GDM1 (cell line): Measurements from ENCODE around the gene MEOX1.
"Not testable (repeated sequence)": the region's sequence is repeated elsewhere in the genome, so short reads cannot be mapped to it uniquely, and the experiment has no call there.

Experiments used
- DNase-seq: peaks from one replicate; lab custom pipeline; 2025; lab: John Stamatoyannopoulos, UW

The MEOX1 gene

GRCh38 chr17:43616852-43617251, 44.9 kb downstream of the MEOX1 start:
- no peak for DNase-seq

DNA sequence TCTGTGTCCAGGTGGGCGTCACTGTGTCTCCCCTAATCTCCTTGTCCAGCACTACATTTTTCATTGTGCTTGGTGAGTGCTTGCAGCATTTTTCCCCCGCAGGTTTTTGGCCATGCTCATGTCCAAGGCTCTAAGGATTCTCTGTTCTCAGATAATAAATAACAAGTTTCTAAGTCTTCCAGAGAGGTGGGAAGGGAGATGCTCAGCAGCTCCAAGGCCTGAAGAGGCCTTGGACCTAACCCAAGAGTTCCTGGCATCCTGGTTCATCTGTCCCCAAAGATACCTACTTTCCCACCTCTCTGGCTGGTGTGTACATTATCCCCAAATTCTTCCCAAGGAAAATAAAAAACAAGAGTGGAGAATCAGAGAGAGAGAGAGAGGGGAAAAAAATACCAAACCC, 45.3 kb downstream of the MEOX1 start:
- DNase-seq, result no peak

DNA sequence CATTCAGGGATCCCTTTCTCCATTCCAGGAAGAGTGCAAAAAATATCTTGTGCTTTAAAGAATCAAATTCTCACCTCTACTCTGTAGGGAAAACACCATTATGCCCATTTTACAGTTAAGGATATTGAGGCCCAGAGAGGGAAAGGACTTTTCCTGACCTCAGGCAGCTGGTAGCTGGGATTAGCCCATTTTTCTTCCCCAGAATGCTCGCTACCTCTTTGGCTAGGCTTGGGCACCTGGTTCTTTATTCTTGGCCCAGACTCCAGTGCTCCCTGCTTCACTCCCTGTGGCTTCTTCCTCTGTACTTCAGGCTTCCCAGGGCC, 45.7 kb downstream of the MEOX1 start:
- no peak for DNase-seq

- DNase-seq, result no peak
Observed at GRCh38 chr17:43615330-43616028, 46.2 kb downstream of the MEOX1 start.

DNA sequence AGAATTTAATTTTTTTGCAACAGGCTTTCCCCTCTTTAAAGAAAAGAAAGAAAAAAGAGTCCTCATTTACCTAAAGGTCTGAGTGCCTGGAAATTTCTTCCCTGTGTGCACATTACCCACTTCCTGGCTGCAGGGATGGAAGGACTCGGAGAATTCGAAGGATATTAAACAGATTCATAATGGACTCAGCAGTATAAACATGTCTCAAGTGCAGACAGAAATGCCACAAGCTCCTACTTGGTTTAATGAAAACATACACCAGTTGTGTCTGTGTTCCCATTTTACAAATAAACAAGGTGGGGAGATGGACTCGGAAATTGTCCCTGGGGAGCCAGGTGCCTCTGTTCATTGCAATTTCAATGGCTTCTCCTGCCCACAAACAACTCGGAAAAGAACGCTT, 47.2 kb downstream of the MEOX1 start:
- no peak for DNase-seq

GRCh38 chr17:43613917-43614316, 47.8 kb downstream of the MEOX1 start:
- no peak for DNase-seq

- DNase-seq, result no peak
Observed at GRCh38 chr17:43612515-43612914, 49.2 kb downstream of the MEOX1 start.

DNA sequence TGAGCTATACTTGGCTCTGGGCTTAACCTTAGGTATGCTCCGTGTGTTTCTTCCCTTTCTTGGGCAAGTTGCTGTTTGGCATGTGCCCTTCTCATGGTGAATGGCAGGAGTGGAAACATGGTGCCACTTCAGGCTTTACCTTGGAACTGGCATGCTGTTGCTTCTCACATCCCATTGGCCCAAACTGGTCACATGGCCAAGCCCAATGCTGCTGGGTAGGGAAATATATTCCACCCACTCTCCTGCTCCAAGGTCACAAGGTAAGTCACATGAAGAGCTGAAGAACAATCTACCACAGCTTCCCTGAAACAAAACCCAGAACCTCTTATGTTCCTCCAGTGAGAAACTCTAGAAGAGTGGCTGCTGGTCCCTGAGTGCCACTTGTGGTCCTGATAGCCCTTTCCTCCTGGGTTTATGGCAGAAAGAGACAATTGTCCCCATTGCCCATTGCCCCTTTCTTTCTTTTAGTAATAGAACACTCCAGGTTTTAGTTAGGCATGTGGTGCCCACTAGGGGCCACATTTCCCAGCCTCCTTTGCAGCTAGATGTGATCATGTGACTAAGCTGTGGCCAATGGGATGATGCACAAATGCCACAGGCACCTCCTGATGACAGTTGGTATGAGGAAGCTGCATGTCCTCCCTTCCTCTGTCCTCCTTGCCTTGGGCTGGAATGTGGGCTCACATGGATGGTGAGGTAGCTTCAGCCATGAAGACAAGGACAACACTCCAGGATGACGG, 50.3 kb downstream of the MEOX1 start:
- DNase-seq, result no peak

GRCh38 chr17:43609613-43610385, 51.9 kb downstream of the MEOX1 start:
- DNase-seq, result no peak

GRCh38 chr17:43608313-43608712, 53.4 kb downstream of the MEOX1 start:
- DNase-seq, result no peak

GRCh38 chr17:43604549-43604948, 57.2 kb downstream of the MEOX1 start:
- DNase-seq, result no peak

GRCh38 chr17:43603321-43603720, 58.4 kb downstream of the MEOX1 start:
- DNase-seq, result no peak

DNA sequence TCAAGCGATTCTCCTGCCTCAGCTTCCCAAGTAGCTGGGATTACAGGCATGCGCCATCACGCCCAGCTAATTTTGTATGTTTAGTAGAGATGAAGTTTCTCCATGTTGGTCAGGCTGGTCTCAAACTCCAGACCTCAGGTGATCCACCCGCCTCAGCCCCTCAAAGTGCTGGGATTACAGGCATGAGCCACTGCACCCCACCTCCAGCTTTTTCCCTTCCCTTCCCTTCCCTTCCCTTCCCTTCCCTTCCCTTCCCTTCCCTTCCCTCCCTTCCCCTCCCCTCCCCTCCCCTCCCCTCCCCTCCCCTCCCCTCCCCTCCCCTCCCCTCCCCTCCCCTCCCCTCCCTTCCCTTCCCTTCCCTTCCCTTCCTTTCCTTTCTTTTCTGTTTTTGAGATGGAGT, 59.2 kb downstream of the MEOX1 start:
- DNase-seq, result not testable (repeated sequence)

GRCh38 chr17:43601280-43602039, 60.3 kb downstream of the MEOX1 start:
- no peak for DNase-seq

DNA sequence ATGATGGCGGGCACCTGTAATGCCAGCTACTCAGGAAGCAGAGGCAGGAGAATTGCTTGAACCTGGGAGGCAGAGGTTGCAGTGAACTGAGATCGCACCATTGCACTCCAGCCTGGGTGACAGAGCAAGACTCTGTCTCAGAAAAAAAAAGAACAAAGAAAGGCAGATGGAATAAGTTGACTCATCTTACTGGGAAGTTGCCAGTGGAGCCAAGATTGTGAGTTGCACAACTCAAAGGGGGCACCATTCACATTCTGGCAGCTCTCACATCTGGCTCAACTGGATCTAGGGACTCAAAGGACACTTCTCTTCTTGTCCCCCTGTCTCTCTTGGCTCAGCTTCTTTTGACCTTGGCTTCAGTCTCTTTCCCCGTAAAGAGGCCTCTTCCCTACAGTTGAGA, 61.9 kb downstream of the MEOX1 start:
- DNase-seq, result no peak

- DNase-seq, result no peak
Observed at GRCh38 chr17:43599046-43599395, 62.7 kb downstream of the MEOX1 start.

GRCh38 chr17:43598357-43599045, 63.2 kb downstream of the MEOX1 start:
- DNase-seq, result no peak

- DNase-seq, result no peak
Observed at GRCh38 chr17:43597624-43598356, 63.9 kb downstream of the MEOX1 start.

DNA sequence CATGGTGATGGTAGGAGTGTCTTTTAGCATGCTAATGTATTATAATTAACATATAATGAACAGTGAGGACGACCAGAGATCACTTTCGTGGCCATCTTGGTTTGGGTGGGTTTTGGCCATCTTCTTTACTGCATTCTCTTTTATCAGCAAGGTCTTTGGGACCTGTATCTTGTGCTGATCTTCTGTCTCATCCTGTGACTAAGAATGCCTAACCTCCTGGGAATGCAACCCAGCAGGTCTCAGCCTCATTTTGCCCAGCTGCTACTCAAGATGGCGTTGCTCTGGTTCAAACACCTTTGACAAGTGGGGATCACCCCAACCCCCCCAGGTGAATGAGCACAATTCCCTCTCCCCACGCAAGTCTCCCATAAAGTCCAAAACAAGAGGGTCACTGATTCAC, 66.3 kb downstream of the MEOX1 start:
- no peak for DNase-seq

GRCh38 chr17:43591779-43592562, 69.8 kb downstream of the MEOX1 start:
- DNase-seq, result no peak
